ENCODE measurements around the gene SUCLG1. TPM values are rescaled to one million over a fixed set of nuclear protein-coding genes. Genes with fewer than 3 reads are reported as not detected.

SUCLG1 gene
- total RNA-seq, 1 experiment from 2014 or later, result 59.5 TPM

GRCh38 chr2:84454581-84454980, 4.5 kb downstream of the SUCLG1 start:
- ChIA-PET CTCF (no interaction called here), POLR2A (ENCODE audit: unreplicated experiment) (no interaction called here)
- H3K4me1 ChIP-seq (replicated peaks; ENCODE audit: insufficient read depth), result peaks cover 10% of the 10 kb centered on the region
- peaks cover 50% of the 10 kb centered on the region for H3K79me2 ChIP-seq (ENCODE audit: low read depth)
- no peaks in the 10 kb centered on the region for H3K9me2 ChIP-seq (ENCODE audit: insufficient read depth)
- no peaks in the 10 kb centered on the region; the same call in 1 of the 2 replicates for H3K36me3 ChIP-seq (ENCODE audit: low read depth)
- H3K4me2 ChIP-seq, result no peak overlapping the region
- H2AFZ ChIP-seq, result no peak overlapping the region
- H3K27ac ChIP-seq, result no peak overlapping the region
- TF ChIP-seq CTCF (conservative IDR thresholded peaks at IDR 0.05), result no peak
- no peak for TF ChIP-seq EZH2 (IDR thresholded peaks at IDR 0.05; ENCODE audit: low read depth)
- H3K4me3 ChIP-seq, result no peak overlapping the region
- peaks cover 12% of the 10 kb centered on the region; the same call in 1 of the 2 replicates for H4K20me1 ChIP-seq (ENCODE audit: insufficient read depth)
- no peak for DNase-seq
- H3F3A ChIP-seq (ENCODE audit: insufficient read depth, low read depth), result no peaks in the 10 kb centered on the region
- H3K9me3 ChIP-seq (ENCODE audit: insufficient read depth, low read depth), result no peaks in the 10 kb centered on the region
- intact Hi-C loops (cut with micrococcal nuclease; ENCODE audit: unreplicated experiment), result no loop called here
- no peaks in the 10 kb centered on the region for H3K27me3 ChIP-seq (ENCODE audit: insufficient read depth, low read depth)
- BruUV-seq (replicated peaks), result no TSS peak

- Histone ChIP-seq H3F3A (ENCODE audit: insufficient read depth, low read depth) (no peaks in the 10 kb centered on the region), H4K20me1 (ENCODE audit: insufficient read depth) (peaks cover 12% of the 10 kb centered on the region; the same call in 1 of the 2 replicates), H3K4me1 (replicated peaks; ENCODE audit: insufficient read depth) (peaks cover 3% of the 10 kb centered on the region), H3K79me2 (ENCODE audit: low read depth) (peaks cover 36% of the 10 kb centered on the region), H3K36me3 (ENCODE audit: low read depth) (no peaks in the 10 kb centered on the region; the same call in 1 of the 2 replicates), H3K27ac (no peak overlapping the region), H3K9me3 (ENCODE audit: insufficient read depth, low read depth) (no peaks in the 10 kb centered on the region), H2AFZ (no peak overlapping the region), H3K27me3 (ENCODE audit: insufficient read depth, low read depth) (no peaks in the 10 kb centered on the region), H3K4me2 (no peak overlapping the region), H3K4me3 (no peak overlapping the region), H3K9me2 (ENCODE audit: insufficient read depth) (no peaks in the 10 kb centered on the region)
- BruUV-seq (replicated peaks), result no TSS peak
- TF ChIP-seq EZH2 (IDR thresholded peaks at IDR 0.05; ENCODE audit: low read depth) (no peak), CTCF (conservative IDR thresholded peaks at IDR 0.05) (no peak)
- no peak for DNase-seq
- ChIA-PET CTCF (no interaction called here), POLR2A (ENCODE audit: unreplicated experiment) (no interaction called here)
- intact Hi-C loops (cut with micrococcal nuclease; ENCODE audit: unreplicated experiment), result no loop called here
These were observed 6.5 kb downstream of the SUCLG1 start for GRCh38 chr2:84452624-84453023.

- Histone ChIP-seq H3K79me2 (ENCODE audit: low read depth) (peaks cover 26% of the 10 kb centered on the region; the same call in 1 of the 2 replicates), H3K9me3 (ENCODE audit: insufficient read depth, low read depth) (no peaks in the 10 kb centered on the region), H2AFZ (no peak overlapping the region), H3K4me2 (no peak overlapping the region), H3F3A (ENCODE audit: insufficient read depth, low read depth) (no peaks in the 10 kb centered on the region), H3K27ac (no peak overlapping the region), H3K4me1 (replicated peaks; ENCODE audit: insufficient read depth) (no peaks in the 10 kb centered on the region), H4K20me1 (ENCODE audit: insufficient read depth) (peaks cover 12% of the 10 kb centered on the region; the same call in 1 of the 2 replicates), H3K27me3 (ENCODE audit: insufficient read depth, low read depth) (no peaks in the 10 kb centered on the region), H3K9me2 (ENCODE audit: insufficient read depth) (no peaks in the 10 kb centered on the region), H3K4me3 (no peak overlapping the region), H3K36me3 (ENCODE audit: low read depth) (no peaks in the 10 kb centered on the region; the same call in 1 of the 2 replicates)
- no peak for DNase-seq
- TF ChIP-seq CTCF (conservative IDR thresholded peaks at IDR 0.05) (no peak), EZH2 (IDR thresholded peaks at IDR 0.05; ENCODE audit: low read depth) (no peak)
- intact Hi-C loops (cut with micrococcal nuclease; ENCODE audit: unreplicated experiment), result no loop called here
- POLR2A ChIA-PET (ENCODE audit: unreplicated experiment), result no interaction called here
- no TSS peak for BruUV-seq (replicated peaks)
- CTCF ChIA-PET, result no interaction called here
These were observed 7.5 kb downstream of the SUCLG1 start for GRCh38 chr2:84451579-84451978.
